Measurements from ENCODE around the gene NOCT.
"Not testable (repeated sequence)": the region's sequence is repeated elsewhere in the genome, so short reads cannot be mapped to it uniquely, and the experiment has no call there.

The NOCT gene

DNA sequence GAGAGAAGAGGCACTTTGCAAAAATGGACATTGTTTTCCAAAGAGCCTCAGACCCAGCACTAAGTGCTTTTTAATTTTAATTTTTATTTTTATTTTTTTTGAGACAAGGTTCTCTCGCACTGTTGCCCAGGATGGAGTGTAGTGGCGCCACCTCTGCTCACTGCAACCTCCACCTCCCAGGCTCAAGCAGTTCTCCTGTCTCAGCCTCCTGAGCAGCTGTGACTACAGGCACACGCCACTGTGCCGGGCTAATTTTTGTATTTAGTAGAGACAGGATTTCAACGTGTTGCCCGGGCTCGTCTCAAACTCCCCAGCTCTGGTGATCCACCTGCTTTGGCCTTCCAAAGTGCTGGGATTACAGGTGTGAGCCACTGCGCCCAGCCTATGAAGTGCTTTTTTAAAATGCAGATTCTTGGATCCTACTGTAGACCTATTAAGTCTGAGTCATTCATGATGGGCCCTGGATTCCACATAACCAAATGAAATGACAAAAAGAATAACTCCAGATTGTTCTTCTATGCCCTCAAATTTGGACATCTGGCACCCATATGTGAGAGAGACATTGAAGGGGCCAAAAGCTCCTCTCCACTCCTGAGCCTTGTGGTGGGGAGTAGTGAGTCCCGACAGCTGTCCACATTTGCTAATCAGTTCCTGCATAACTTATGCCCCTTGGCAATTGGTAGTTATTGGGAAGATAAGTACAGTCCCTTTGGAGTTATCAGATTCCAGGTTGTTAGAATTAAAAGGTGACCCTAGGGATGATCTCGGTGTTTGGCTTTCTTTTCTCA is 3.6 kb downstream of the NOCT start:
- H3K4me3 ChIP-seq (ENCODE audit: low read depth, low read length): no peak overlapping the region
- DNase-seq (ENCODE audit: low read depth): no peak
- TF ChIP-seq, protein P1, sequence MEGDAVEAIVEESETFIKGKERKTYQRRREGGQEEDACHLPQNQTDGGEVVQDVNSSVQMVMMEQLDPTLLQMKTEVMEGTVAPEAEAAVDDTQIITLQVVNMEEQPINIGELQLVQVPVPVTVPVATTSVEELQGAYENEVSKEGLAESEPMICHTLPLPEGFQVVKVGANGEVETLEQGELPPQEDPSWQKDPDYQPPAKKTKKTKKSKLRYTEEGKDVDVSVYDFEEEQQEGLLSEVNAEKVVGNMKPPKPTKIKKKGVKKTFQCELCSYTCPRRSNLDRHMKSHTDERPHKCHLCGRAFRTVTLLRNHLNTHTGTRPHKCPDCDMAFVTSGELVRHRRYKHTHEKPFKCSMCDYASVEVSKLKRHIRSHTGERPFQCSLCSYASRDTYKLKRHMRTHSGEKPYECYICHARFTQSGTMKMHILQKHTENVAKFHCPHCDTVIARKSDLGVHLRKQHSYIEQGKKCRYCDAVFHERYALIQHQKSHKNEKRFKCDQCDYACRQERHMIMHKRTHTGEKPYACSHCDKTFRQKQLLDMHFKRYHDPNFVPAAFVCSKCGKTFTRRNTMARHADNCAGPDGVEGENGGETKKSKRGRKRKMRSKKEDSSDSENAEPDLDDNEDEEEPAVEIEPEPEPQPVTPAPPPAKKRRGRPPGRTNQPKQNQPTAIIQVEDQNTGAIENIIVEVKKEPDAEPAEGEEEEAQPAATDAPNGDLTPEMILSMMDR (IDR thresholded peaks at IDR 0.05; ENCODE audit: control insufficient read depth, extremely low read depth, insufficient read depth): no peak

DNA sequence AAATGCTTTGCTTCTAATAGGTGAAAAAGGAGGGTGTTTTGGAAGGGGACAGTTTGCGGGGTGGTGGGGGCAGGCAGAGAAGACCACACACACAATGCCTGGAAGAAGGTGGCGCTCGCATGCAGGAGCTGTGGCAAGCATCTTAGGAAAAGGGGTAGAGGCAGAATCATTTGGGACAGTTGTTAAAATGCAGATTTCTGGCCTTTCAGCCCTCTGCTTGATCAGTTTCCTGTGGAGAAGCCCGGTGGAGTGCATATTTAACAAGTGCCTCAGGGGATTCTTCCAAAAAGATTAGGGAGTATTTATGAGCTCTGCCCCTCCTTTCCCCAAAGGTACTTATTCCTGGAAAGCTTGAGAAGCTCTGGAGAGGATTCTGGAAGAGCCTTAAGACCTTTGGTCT is 4.8 kb downstream of the NOCT start:
- TF ChIP-seq, protein P1 (IDR thresholded peaks at IDR 0.05; ENCODE audit: control insufficient read depth, extremely low read depth, insufficient read depth): no peak
- H3K4me3 ChIP-seq (ENCODE audit: low read depth, low read length): no peak overlapping the region
- DNase-seq (ENCODE audit: low read depth): no peak

DNA sequence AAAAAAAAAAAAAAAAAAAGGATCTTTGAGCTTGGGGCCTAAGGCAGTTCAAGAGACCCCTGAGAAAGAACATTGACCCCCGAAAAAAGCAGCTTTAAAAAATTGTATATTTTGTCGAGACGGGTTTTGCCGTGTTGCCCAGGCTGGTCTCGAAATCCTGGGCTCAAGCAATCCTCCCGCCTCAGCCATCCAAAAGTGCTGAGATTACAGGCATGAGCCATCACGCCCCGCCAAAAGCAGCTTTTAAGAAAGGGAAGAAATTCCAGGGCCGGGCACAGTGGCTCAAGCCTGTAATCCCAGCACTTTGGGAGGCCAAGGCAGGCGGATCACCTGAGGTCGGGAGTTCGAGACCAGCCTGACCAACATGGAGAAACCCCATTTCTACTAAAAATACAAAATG is 5.5 kb downstream of the NOCT start:
- not testable (repeated sequence) for DNase-seq (ENCODE audit: low read depth); H3K4me3 ChIP-seq (ENCODE audit: low read depth, low read length)

DNA sequence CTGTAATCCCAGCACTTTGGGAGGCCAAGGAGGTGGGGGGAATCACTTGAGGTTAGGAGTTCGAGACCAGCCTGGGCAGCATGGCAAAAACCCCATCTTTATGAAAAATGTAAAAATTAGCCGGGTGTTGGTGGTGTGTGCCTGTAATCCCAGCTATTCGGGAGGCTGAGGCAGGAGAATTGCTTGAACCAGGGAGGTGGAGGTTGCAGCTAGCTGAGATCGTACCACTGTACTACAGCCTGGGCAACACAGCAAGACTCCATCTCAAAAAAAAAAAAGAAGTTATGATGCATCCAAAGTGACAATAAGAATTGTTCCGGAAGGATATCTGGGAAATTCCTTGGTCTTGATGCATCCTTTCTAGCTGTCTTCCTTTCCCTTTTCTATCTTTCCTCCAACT is 7.3 kb downstream of the NOCT start:
- TF ChIP-seq, protein P1 (IDR thresholded peaks at IDR 0.05; ENCODE audit: control insufficient read depth, extremely low read depth, insufficient read depth): no peak
- DNase-seq (ENCODE audit: low read depth): no peak
- H3K4me3 ChIP-seq (ENCODE audit: low read depth, low read length): no peak overlapping the region

DNA sequence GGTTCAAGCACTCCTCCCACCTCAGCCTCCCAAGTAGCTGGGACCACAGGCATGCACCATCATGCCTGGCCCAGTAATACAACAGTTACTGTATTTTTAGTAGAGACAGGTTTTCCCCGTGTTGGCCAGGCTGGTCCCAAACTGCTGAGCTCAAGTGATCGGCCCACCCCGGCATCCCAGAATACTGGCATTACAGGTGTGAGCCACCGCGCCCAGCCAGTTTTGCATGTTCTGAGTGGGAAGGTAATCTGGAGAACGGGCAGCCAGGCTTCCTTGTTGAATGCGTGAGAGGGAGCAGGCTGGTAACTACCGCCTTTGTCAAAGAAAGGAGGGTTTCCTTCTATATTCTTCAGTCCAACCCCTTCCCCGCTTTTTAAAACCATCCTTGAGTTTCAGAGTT is 9.1 kb downstream of the NOCT start:
- no peak for DNase-seq (ENCODE audit: low read depth)
- H3K4me3 ChIP-seq (ENCODE audit: low read depth, low read length): no peak overlapping the region
- TF ChIP-seq, protein P1 (IDR thresholded peaks at IDR 0.05; ENCODE audit: control insufficient read depth, extremely low read depth, insufficient read depth): no peak

DNA sequence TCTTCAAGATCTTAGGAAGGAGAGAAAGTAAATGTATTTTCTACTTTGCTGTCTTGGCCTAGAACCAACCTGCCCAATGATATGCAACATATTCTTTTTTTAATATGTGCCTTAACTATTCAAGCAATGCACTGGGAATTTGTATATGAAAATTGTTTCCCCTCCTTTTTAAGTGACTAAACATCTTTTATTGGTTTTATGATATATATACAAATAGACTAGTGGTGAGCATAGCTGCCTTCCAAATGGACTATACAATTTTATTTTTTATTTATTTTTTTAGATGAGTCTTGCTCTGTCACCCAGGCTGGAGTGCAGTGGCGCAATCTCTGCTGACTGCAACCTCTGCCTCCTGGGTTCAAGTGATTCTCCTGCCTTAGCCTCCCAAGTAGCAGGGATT is 10.3 kb downstream of the NOCT start:
- no peak for DNase-seq (ENCODE audit: low read depth)
- TF ChIP-seq, protein P1 (IDR thresholded peaks at IDR 0.05; ENCODE audit: control insufficient read depth, extremely low read depth, insufficient read depth): no peak

DNA sequence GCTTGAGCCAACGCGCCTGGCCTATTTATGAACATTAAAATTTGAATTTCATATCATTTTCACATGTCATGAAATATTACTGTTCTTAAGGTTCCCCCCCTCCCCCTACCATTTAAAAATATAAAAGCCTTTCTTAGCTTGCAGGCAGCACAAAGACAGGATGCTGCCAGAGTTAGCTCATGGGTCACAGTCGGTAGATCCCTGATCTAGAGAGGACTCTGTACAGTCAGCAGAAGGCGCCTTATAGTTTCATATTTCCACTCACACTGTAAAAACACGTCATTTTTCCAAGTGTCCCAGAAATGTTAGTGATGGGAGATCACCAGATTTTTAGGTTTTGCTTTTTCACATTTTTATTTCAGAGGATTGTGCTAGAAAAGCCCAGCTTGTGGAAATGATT is 12.2 kb downstream of the NOCT start:
- DNase-seq (ENCODE audit: low read depth): no peak
- TF ChIP-seq, protein P1 (IDR thresholded peaks at IDR 0.05; ENCODE audit: control insufficient read depth, extremely low read depth, insufficient read depth): no peak
- no peak overlapping the region for H3K4me3 ChIP-seq (ENCODE audit: low read depth, low read length)

More for the DNA sequence above, 10.3 kb downstream of the NOCT start:
- H3K4me3 ChIP-seq (ENCODE audit: low read depth, low read length): no peak overlapping the region

Measured in LNCaP clone FGC (cell line).